Measurements from ENCODE around the gene WDR45B.

WDR45B gene

GRCh38 chr17:82679586-82680465, 31.6 kb upstream of the WDR45B start:
- DNase-seq (ENCODE audit: low read depth, low spot score), result no peak
- no peak overlapping the region for H3K4me3 ChIP-seq (ENCODE audit: low read length)

DNA sequence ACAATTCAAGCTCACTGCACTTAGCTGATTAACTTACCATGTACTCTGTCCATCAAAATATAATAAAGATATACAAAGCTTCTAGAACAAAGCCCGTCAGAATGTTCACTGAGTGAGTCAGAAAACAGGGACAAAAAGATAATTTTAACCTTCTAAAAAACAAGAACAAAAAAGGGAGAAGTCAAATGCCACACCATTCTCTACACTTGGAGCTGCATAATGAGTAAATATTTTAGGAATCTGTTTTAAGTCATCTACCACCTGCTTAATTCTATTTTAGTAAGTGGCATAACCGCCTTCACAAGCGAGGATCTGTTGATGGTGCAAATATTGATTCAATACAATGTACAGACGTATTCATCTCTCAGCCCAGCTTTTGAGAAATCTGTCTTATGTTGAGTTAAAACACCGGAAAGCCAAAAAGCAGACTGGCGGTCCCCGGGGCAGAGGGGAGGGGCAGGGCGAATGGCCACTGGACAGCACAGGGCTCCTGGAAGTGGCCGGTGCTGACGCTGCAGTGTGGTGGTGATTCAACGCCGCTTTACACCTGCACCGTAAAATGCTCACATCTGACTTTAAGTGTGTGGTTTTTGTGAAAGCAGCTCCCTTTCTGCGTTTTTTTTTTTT, 30.1 kb upstream of the WDR45B start:
- no peak overlapping the region for H3K4me3 ChIP-seq (ENCODE audit: low read length)
- DNase-seq (ENCODE audit: low read depth, low spot score), result no peak

- no peak overlapping the region for H3K4me3 ChIP-seq (ENCODE audit: low read length)
- no peak for DNase-seq (ENCODE audit: low read depth, low spot score)
These were observed 29.2 kb upstream of the WDR45B start for GRCh38 chr17:82677353-82677925.

GRCh38 chr17:82675476-82676245, 27.4 kb upstream of the WDR45B start:
- no peak for DNase-seq (ENCODE audit: low read depth, low spot score)
- no peak overlapping the region for H3K4me3 ChIP-seq (ENCODE audit: low read length)

GRCh38 chr17:82674656-82675475, 26.6 kb upstream of the WDR45B start:
- no peak for DNase-seq (ENCODE audit: low read depth, low spot score)
- no peak overlapping the region for H3K4me3 ChIP-seq (ENCODE audit: low read length)

DNA sequence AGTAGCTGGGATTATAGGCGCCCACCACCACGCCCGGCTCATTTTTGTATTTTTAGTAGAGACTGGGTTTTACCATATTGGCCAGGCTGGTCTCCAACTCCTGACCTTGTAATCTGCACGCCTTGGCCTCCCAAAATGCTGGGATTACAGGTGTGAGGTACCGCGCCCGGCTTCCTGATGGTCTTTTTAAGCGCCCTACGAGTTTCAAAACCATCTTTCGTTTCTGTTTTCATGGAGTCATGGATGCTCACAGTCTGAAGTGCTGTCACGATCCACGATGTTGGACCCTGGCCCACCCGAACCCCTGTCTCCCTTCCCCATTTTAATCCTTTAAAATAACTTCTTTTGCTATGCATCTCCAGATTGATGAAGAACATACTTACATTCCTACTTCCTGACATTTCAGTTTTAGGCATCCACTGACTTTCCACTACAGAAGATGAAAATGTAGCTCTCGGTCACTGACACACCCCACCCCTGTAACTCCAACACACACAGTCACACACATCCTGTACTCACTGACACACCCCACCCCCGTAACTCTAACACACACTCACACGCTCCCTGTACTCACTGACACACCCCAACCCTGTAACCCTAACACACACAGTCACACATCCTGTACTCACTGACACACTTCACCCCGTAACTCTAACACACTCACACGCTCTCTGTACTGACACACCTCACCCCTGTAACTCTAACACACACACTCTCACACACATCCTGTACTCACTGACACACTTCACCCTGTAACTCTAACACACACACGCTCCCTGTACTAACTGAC, 22.6 kb upstream of the WDR45B start:
- no peak overlapping the region for H3K4me3 ChIP-seq (ENCODE audit: low read length)
- DNase-seq (ENCODE audit: low read depth, low spot score), result no peak

DNA sequence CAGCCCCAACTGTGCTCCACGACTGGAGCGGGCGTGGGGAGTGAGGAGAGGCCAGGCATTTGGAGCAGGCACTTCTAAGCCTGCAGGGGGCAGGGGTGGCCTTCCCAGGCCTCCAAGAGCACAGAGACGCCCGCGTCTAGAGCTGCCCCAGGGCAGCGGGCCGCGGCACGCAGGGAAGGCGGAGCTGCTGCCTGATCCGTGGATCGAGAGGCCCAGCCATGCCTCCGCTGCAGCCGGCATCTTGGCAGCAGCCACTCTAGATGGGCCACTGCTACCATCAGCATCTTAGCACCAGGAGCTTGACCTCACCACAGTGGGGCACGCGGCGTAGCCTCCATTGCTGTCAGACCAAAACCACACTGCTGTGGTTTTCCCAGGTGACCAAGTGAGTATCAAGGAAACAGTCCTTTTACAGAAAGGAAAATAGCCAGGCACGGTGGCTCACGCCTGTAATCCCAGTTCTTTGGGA, 20.4 kb upstream of the WDR45B start:
- DNase-seq (ENCODE audit: low read depth, low spot score), result no peak
- H3K4me3 ChIP-seq (ENCODE audit: low read length), result no peak overlapping the region

DNA sequence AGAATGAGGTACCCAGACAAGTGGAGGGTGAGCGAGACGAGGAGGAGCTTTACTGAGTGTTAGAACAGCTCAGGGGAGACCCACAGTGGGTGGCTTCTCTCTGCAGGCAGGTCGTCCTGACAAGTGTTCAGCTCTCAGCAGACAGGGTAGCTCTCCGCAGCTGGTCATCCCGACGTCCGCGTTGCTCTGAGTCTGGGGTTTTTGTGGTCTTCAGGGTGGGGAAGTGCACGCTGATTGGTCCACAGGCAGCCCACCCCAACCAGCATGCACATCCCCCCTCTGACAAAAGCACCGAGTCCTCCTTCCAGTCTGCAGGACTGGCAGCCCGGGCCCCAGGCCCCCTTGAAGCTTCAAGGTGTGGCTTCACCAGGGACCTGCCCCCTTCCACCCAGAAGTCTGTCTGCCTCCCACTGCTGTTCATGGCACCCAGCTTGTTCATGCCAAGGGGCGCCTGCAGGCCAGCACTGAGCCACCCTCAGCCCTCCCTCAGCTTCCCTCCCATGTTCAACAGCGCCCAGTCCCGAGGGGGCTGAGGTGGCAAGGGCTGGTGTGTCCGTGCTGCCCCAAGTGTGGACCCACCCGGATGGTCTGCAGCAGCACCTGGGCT, 19.9 kb upstream of the WDR45B start:
- DNase-seq (ENCODE audit: low read depth, low spot score), result no peak
- no peak overlapping the region for H3K4me3 ChIP-seq (ENCODE audit: low read length)

GRCh38 chr17:82667668-82668000, 19.4 kb upstream of the WDR45B start:
- no peak for DNase-seq (ENCODE audit: low read depth, low spot score)
- H3K4me3 ChIP-seq (ENCODE audit: low read length), result no peak overlapping the region

GRCh38 chr17:82666931-82667667, 18.9 kb upstream of the WDR45B start:
- no peak for DNase-seq (ENCODE audit: low read depth, low spot score)
- no peak overlapping the region for H3K4me3 ChIP-seq (ENCODE audit: low read length)

DNA sequence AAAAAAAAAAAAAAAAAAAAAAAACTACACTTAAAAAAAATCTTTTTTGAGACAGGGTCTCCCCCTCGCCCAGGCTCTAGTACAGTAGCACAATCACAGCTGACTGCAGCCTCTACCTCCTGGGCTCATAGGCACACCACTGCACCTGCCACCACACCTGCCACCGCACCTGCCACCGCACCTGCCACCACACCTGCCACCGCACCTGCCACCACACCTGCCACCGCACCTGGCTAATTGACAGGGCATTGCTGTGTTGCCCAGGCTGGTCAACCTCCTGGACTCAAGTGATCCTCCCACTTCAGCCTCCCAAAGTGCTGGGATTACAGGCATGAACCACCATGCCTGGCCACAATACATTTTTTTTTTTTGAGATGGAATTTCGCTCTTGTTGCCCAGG, 17.6 kb upstream of the WDR45B start:
- no peak for DNase-seq (ENCODE audit: low read depth, low spot score)

DNA sequence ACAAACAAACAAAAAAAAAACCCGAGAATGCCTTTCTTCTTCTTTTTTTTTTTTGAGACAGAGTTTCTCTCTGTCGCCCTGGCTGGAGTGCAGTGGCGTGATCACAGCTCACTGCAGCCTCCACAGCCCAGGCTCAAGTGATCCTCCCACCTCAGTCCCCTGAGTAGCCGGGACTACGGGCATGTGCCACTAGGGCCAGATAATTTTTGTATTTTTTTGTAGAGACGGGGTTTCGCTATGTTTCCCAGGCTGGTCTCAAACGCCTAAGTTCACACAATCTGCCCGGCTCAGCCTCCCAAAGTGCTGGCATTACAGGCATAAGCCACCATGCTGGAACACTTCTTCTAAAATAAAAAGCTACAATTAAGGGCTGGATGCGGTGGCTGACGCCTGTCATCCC, 17.0 kb upstream of the WDR45B start:
- no peak for DNase-seq (ENCODE audit: low read depth, low spot score)
- H3K4me3 ChIP-seq (ENCODE audit: low read length), result no peak overlapping the region

More for the DNA sequence above, 17.6 kb upstream of the WDR45B start:
- H3K4me3 ChIP-seq (ENCODE audit: low read length), result no peak overlapping the region

DNA sequence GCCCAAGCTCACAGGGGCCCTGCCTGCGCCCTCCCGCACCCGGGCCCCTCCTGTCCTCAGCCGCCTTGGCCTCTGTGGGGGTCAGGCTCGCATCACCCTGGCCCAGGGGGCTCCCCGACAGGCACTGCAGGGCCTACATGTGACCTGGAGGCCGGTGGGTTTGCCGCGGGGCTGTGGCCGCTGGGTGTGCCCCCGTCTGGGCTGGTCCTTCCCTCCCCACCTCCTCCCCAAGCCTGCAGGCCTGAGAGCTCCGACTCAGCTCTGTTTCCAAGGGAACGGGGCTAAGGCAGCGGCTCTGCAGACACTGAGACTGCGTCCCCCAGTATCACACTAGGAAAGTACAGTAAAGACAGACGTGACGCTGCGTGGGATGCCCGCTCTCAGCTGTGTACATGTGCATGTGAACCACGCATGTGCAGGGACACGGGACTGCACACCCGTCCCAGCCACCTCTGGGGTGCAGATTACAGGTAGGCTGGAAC, 16.5 kb upstream of the WDR45B start:
- H3K4me3 ChIP-seq (ENCODE audit: low read length), result no peak overlapping the region
- no peak for DNase-seq (ENCODE audit: low read depth, low spot score)

DNA sequence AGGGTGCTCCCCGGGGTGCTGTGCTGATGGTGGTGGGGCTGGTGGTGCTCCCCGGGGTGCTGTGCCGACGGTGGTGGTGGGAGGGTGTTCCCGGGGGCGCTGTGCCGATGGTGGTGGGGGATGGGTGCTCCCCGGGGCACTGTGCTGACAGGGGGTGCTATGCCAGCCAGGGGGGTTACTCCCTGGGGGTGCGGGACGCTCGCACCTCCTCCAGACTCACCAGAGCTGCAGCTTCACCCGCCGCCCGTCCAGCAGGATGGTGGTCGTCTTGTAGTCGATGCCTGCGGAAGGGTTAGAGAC, 16.0 kb upstream of the WDR45B start:
- DNase-seq (ENCODE audit: low read depth, low spot score), result no peak

GRCh38 chr17:82663381-82664275, 15.4 kb upstream of the WDR45B start:
- no peak for DNase-seq (ENCODE audit: low read depth, low spot score)
- no peak overlapping the region for H3K4me3 ChIP-seq (ENCODE audit: low read length)

More for the DNA sequence above, 16.0 kb upstream of the WDR45B start:
- no peak overlapping the region for H3K4me3 ChIP-seq (ENCODE audit: low read length)

DNA sequence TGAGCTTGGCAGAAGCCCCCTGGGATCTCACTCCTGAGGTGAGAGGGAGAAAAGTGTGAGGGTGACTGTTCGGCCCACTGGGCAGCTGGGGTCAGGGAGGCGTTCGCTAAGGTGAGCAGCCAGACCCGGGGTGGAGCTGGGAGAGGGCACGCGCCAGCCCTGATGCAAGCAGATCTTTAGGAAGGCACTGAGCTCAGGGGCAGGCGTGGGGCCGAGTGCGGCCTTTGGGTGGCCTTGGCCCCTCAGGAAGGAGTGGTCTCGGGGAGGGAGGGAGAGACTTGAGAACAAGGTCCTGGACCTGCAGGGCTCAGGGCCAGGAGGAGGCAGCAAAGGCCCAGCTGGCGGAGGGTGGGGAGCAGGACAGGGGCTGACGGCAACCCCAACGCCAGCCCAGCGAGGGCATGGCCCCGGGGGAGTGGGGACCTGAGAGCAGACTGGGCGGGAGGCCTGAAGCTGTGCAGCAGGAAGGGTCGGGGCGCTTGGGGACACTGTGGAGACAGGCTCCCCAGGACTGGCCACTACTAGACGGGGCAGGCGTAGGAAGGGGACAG, 14.5 kb upstream of the WDR45B start:
- no peak for DNase-seq (ENCODE audit: low read depth, low spot score)
- no peak overlapping the region for H3K4me3 ChIP-seq (ENCODE audit: low read length)
